SHP77 treated with DMSO at 0.1 percent for 48 hours (cell line): ENCODE results near the gene CYP4F11.
A peak's percentile ranks its signal among the peaks of the same experiment; 100 is the strongest.
"Not testable (repeated sequence)": the region's sequence is repeated elsewhere in the genome, so short reads cannot be mapped to it uniquely, and the experiment has no call there.

ENCODE experiments used
- DNase-seq: peaks from one replicate; lab custom pipeline; 2025; lab: John Stamatoyannopoulos, UW

The CYP4F11 gene

GRCh38 chr19:15874821-15875474, 59.4 kb downstream of the CYP4F11 start:
- DNase-seq = no peak

- DNase-seq = not testable (repeated sequence)
These were observed 60.6 kb downstream of the CYP4F11 start for GRCh38 chr19:15873771-15874170.

- DNase-seq = peak; percentile 18
These were observed 62.8 kb downstream of the CYP4F11 start for GRCh38 chr19:15871570-15871969.

- no peak for DNase-seq
These were observed 64.5 kb downstream of the CYP4F11 start for GRCh38 chr19:15869873-15870272.

GRCh38 chr19:15869109-15869555, 65.2 kb downstream of the CYP4F11 start:
- DNase-seq = peak; percentile 59

- DNase-seq = no peak
These were observed 67.7 kb downstream of the CYP4F11 start for GRCh38 chr19:15866636-15867035.

GRCh38 chr19:15864824-15865223, 69.5 kb downstream of the CYP4F11 start:
- DNase-seq = no peak

- DNase-seq = no peak
These were observed 71.1 kb downstream of the CYP4F11 start for GRCh38 chr19:15863272-15863671.

GRCh38 chr19:15862444-15862843, 71.9 kb downstream of the CYP4F11 start:
- DNase-seq = no peak
